GM18499 (cell line): Measurements from ENCODE around the gene PANX2.
"Not testable (repeated sequence)": the region's sequence is repeated elsewhere in the genome, so short reads cannot be mapped to it uniquely, and the experiment has no call there.

Source experiments
- ATAC-seq: cut with Tn5 transposase; IDR thresholded peaks from one replicate; pipeline ENCODE4 v1.9.1; 2021; ENCODE audit warnings: moderate number of reproducible peaks; ENCODE audit not compliant: insufficient read depth, unreplicated experiment

Gene PANX2

GRCh38 chr22:50146439-50147238, 23.9 kb upstream of the PANX2 start:
- no peak for ATAC-seq

DNA sequence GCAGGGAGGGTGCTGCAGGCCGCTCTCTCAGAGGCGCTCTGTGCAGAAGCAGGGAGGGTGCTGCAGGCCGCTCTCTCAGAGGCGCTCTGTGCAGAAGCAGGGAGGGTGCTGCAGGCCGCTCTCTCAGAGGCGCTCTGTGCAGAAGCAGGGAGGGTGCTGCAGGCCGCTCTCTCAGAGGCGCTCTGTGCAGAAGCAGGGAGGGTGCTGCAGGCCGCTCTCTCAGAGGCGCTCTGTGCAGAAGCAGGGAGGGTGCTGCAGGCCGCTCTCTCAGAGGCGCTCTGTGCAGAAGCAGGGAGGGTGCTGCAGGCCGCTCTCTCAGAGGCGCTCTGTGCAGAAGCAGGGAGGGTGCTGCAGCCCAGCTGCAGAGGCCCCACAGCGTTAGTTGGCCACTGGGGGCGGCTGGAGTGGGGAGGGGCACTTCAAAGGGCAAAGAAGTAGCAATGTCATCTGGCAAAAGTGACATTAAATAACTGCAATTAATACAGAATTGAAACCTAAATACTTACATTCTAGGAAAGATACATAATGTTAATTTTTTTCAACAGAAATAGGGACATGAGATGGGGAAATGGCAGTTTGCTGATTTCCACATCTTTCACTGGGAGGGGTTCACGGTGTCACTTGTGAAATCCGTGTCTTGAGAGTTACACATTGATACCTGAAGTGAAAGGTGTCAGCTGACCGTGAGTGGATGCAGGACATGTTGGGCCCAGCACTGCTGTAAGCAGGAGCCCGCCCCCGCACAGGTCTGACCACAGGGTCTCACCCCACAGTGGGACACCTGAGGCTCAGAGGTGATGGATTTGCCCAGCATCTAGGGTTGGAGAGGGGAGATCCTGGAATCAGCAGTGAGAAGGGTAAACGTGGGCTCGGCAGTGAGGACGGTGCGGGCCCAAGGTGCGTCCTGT, 23.0 kb upstream of the PANX2 start:
- not testable (repeated sequence) for ATAC-seq

GRCh38 chr22:50148166-50148500, 22.4 kb upstream of the PANX2 start:
- ATAC-seq, result no peak

- peak; percentile 52 for ATAC-seq
Measured at GRCh38 chr22:50148991-50149721, 21.4 kb upstream of the PANX2 start.

DNA sequence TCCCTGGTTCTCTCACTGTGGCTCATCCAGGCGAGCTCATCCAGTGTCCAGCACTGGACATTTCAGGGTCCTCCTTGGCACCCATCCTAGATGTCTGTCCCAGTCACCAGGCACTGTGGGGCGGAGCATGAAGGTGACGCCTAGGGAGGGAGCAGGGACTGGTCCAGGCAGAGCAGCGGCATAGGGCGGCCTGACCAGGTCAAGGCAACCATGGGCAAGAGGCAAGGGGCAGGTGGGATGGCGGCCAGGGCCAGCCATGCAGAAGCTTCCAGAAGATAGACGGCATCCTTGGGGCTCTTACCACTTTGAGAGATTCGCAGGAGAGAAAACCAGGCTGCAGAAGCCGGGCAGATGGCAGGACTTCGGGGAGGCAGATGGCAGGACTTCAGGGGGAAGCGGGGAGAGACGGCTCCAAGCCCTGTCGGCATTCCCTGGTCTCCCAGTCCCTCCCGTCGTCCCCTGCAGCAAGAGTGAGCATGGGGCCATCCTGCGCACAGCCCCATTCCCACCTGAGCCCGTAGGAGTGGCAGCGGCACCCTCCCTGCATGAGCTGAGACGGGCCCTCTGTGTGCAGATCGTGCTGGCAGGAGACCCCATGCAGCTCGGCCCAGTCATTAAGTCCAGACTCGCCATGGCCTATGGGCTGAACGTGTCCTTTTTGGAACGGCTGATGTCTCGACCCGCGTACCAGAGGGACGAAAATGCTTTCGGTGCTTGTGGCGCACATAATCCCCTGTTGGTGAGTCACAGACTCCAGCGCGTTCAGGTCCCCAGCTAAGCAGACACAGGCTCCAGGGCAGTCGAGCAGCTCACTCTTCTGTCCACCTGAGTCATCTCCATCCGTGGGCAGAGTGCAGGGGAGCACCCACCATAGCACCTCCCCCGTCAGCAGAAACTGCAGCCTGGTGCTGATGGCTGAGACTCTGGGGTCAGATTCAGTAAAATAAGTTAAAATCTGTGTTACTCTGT, 20.1 kb upstream of the PANX2 start:
- no peak for ATAC-seq

DNA sequence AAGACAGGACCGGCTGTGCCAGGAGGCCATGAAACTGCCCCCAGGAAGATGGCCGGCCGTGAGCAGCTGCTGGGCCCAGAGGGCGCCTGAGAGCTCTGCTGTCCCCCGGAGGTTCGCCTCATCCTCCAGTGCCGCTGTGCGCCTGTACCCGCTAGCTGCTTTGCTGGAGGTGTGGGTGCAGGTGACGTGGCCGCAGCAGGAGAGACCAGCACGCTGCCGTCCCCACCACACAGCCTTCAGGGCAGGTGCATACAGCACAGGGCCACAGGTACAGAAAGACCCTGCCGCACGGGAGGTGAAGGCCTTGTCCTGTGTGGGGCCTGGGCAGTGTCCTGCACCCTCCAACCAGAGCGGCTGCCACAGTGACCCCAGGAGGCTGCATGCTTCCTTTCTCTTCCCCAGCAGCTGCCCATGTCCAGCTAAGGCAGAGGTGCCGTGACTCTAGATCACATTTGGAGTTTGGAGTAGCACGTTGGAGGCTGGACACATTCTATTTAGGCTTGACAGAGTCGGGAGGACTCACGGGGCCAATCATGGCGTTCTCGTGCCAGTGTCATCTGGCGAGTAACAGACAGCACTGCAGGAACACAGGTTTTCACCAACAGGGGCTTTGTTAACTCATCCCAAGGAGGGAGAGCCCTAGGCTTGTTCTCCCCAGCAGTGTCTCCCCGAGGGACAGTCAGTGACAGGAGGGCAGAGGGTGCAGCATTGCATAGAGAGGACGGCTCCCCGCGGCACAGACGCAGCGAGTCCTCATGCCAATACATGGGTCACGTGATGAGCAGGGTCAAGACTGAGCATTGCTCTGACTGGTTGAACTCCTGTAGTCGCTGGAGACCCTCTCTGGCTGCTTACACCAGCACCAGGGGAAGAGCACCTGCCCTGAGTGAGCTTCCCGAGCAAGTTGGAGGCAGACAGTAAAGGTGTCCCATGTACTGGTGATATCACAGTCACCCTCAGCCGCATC, 18.7 kb upstream of the PANX2 start:
- ATAC-seq, result no peak

- no peak for ATAC-seq
Measured at GRCh38 chr22:50153056-50153755, 17.3 kb upstream of the PANX2 start.

- no peak for ATAC-seq
Measured at GRCh38 chr22:50153756-50154140, 16.8 kb upstream of the PANX2 start.

- ATAC-seq, result no peak
Measured at GRCh38 chr22:50157709-50158375, 12.7 kb upstream of the PANX2 start.

DNA sequence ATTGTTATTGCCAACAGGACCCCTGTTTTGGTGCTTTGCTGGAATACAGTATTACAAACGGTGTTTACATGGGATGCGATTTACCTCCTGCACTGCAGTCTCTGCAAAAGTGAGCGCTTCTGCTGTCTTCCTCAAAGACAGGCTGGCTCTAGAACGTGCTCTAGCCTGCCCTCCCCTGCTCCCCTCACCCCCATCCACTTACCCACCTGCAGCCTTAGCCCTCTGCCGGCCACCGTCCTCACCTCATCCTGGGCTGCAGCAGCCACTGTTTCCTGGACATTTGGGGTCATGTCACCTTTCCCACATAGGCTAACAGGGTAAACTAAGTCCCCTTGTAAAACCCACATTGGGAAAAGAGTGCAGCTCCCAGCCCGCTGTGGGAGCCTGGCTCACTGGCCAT, 9.6 kb upstream of the PANX2 start:
- no peak for ATAC-seq

DNA sequence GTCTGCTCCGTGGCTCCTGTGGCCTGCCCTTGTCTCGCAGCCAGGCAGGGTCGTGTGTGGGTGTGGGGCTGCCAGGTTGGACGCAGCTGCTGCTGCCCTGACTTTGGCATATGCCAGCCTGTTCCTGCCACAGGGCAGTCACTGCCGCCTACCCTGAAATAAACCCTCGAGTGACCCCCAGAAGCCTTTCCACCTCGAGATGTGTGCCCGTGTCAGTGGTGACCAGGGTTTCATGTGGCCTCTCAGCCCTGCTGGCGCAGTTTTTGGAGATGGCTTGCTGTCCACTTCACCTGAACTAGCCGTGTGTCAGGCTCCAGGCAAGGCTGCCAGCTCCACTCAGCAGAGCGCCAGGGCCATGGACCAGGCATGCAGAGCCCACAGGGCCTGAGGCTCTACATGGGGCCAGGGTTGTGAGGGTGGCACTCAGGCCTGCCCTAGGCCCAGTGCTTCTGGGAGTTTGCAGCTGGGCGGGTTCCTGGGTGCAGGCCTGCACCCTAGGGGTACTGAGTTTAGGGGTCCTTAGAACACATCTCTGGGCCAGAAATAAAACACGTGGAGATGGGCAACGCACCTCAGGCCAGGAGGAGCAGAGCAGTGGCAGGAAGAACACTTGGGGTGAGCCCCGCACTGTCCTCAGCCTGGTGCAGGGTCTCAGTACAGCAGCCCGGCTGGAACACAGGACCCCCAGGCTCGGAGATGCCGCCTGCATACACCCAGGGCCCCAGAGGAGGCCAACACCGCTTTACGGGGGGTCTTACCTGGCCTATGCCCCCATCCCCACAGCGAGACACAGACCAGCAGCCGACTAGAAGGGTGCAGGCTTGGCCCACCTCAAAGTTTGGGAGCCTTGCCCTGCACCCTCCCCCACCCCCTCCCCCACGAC, 8.8 kb upstream of the PANX2 start:
- ATAC-seq, result no peak

GRCh38 chr22:50162391-50162956, 8.1 kb upstream of the PANX2 start:
- no peak for ATAC-seq

DNA sequence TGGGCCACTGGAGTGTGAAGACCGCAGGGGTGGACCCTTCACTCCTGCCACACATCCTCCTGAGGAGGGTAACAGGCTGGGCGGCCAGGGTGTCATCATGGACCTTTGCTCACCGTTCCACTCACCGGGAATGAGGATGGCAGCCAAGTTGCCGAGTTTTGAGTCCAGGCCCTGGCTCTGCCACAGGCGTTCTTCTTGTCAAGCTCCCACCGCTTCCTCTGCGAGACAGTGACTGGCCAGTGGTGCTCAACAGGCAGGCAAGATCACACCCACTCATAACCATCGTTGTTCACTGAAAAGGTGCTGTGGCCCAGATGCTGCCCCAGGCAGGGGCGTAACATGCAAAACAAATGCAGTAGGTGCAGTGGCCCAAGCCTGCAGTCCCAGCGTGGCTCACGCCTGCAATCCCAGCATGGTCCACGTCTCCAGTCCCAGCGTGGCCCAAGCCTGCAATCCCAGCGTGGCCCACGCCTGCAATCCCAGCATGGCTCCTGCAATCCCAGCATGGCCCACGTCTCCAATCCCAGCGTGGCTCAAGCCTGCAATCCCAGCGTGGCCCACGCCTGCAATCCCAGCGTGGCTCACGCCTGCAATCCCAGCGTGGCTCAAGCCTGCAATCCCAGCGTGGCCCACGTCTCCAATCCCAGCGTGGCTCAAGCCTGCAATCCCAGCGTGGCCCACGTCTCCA, 5.0 kb upstream of the PANX2 start:
- ATAC-seq, result no peak

DNA sequence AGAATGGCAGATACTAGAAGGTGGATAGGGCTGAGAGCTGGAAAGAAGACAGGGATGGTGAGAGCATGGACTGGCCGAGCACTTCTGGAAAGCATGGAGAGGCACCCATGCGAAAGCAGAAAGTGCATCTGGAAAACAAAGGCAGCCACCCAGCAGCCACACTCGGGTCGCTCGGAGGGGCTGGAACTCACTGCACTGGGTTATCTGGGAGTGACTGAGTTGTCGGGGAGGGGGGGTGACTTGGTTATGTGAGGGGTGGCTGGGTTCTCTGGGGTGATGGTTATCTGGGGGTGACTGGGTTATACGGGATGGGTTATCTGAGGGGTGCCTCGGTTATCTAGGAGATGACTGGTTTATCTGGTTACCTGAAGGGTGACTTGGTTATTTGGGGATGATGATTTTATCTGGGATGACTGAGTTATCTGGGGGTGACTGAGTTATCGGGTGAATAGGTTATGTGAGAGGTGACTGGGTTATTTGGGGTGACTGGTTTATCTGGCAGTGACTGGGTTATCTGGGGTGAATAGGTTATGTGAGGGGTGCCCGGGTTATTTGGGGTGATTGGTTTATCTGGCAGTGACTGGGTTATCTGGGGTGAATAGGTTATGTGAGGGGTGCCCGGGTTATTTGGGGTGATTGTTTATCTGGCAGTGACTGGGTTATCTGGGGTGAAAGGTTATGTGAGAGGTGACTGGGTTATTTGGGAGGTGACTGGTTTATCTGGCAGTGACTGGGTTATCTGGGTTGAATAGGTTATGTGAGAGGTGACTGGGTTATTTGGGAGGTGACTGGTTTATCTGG, 2.6 kb upstream of the PANX2 start:
- ATAC-seq, result no peak
